ENCODE data around the gene ACOT12.

The ACOT12 gene

GRCh38 chr5:81365541-81365940 is 28.4 kb downstream of the ACOT12 start:
- no peak overlapping the region for H2AFZ ChIP-seq (ENCODE audit: low read length, unreplicated experiment)

GRCh38 chr5:81363093-81363871 is 30.7 kb downstream of the ACOT12 start:
- Histone ChIP-seq H2AFZ (ENCODE audit: low read length, unreplicated experiment) (no peak overlapping the region), H3K79me2 (ENCODE audit: control insufficient read depth, insufficient read depth, low read length, unreplicated experiment) (no peaks in the 10 kb centered on the region), H3K27me3 (ENCODE audit: insufficient read depth, low read length) (no peaks in the 10 kb centered on the region), H3K4me1 (ENCODE audit: control insufficient read depth, insufficient read depth, low read length, unreplicated experiment) (no peaks in the 10 kb centered on the region), H3K4me3 (ENCODE audit: low read depth, low read length) (no peak overlapping the region), H3K27ac (ENCODE audit: low read depth, low read length) (no peak overlapping the region), H3K36me3 (ENCODE audit: insufficient read depth, low read length) (no peaks in the 10 kb centered on the region)

More at GRCh38 chr5:81365541-81365940, 28.4 kb downstream of the ACOT12 start:
- no peaks in the 10 kb centered on the region for H3K4me1 ChIP-seq (ENCODE audit: control insufficient read depth, insufficient read depth, low read length, unreplicated experiment)
- H3K27ac ChIP-seq (ENCODE audit: low read depth, low read length) = no peak overlapping the region
- H3K4me3 ChIP-seq (ENCODE audit: low read depth, low read length) = no peak overlapping the region
- no peaks in the 10 kb centered on the region for H3K27me3 ChIP-seq (ENCODE audit: insufficient read depth, low read length)
- no peaks in the 10 kb centered on the region for H3K79me2 ChIP-seq (ENCODE audit: control insufficient read depth, insufficient read depth, low read length, unreplicated experiment)
- no peaks in the 10 kb centered on the region for H3K36me3 ChIP-seq (ENCODE audit: insufficient read depth, low read length)

- Histone ChIP-seq H3K27ac (ENCODE audit: low read depth, low read length) (no peak overlapping the region), H3K4me1 (ENCODE audit: control insufficient read depth, insufficient read depth, low read length, unreplicated experiment) (no peaks in the 10 kb centered on the region), H3K4me3 (ENCODE audit: low read depth, low read length) (no peak overlapping the region), H3K79me2 (ENCODE audit: control insufficient read depth, insufficient read depth, low read length, unreplicated experiment) (no peaks in the 10 kb centered on the region), H3K27me3 (ENCODE audit: insufficient read depth, low read length) (no peaks in the 10 kb centered on the region), H3K36me3 (ENCODE audit: insufficient read depth, low read length) (no peaks in the 10 kb centered on the region), H2AFZ (ENCODE audit: low read length, unreplicated experiment) (no peak overlapping the region)
These were observed 32.3 kb downstream of the ACOT12 start for GRCh38 chr5:81361600-81361999.

GRCh38 chr5:81360640-81361039 is 33.3 kb downstream of the ACOT12 start:
- H3K4me3 ChIP-seq (ENCODE audit: low read depth, low read length) = no peak overlapping the region

GRCh38 chr5:81359881-81360280 is 34.1 kb downstream of the ACOT12 start:
- Histone ChIP-seq H2AFZ (ENCODE audit: low read length, unreplicated experiment) (no peak overlapping the region), H3K27me3 (ENCODE audit: insufficient read depth, low read length) (no peaks in the 10 kb centered on the region)

More at GRCh38 chr5:81360640-81361039, 33.3 kb downstream of the ACOT12 start:
- no peaks in the 10 kb centered on the region for H3K36me3 ChIP-seq (ENCODE audit: insufficient read depth, low read length)
- no peak overlapping the region for H3K27ac ChIP-seq (ENCODE audit: low read depth, low read length)
- H3K79me2 ChIP-seq (ENCODE audit: control insufficient read depth, insufficient read depth, low read length, unreplicated experiment) = no peaks in the 10 kb centered on the region
- H2AFZ ChIP-seq (ENCODE audit: low read length, unreplicated experiment) = no peak overlapping the region
- no peaks in the 10 kb centered on the region for H3K4me1 ChIP-seq (ENCODE audit: control insufficient read depth, insufficient read depth, low read length, unreplicated experiment)
- H3K27me3 ChIP-seq (ENCODE audit: insufficient read depth, low read length) = no peaks in the 10 kb centered on the region

GRCh38 chr5:81359108-81359507 is 34.8 kb downstream of the ACOT12 start:
- H2AFZ ChIP-seq (ENCODE audit: low read length, unreplicated experiment) = no peak overlapping the region
- H3K36me3 ChIP-seq (ENCODE audit: insufficient read depth, low read length) = no peaks in the 10 kb centered on the region
- no peaks in the 10 kb centered on the region for H3K4me1 ChIP-seq (ENCODE audit: control insufficient read depth, insufficient read depth, low read length, unreplicated experiment)
- no peaks in the 10 kb centered on the region for H3K27me3 ChIP-seq (ENCODE audit: insufficient read depth, low read length)
- H3K27ac ChIP-seq (ENCODE audit: low read depth, low read length) = no peak overlapping the region
- H3K4me3 ChIP-seq (ENCODE audit: low read depth, low read length) = no peak overlapping the region
- no peaks in the 10 kb centered on the region for H3K79me2 ChIP-seq (ENCODE audit: control insufficient read depth, insufficient read depth, low read length, unreplicated experiment)

More at GRCh38 chr5:81359881-81360280, 34.1 kb downstream of the ACOT12 start:
- Histone ChIP-seq H3K4me3 (ENCODE audit: low read depth, low read length) (no peak overlapping the region), H3K36me3 (ENCODE audit: insufficient read depth, low read length) (no peaks in the 10 kb centered on the region), H3K4me1 (ENCODE audit: control insufficient read depth, insufficient read depth, low read length, unreplicated experiment) (no peaks in the 10 kb centered on the region), H3K79me2 (ENCODE audit: control insufficient read depth, insufficient read depth, low read length, unreplicated experiment) (no peaks in the 10 kb centered on the region), H3K27ac (ENCODE audit: low read depth, low read length) (no peak overlapping the region)

- no peaks in the 10 kb centered on the region for H3K79me2 ChIP-seq (ENCODE audit: control insufficient read depth, insufficient read depth, low read length, unreplicated experiment)
These were observed 38.4 kb downstream of the ACOT12 start for GRCh38 chr5:81355291-81356251.

GRCh38 chr5:81354093-81354492 is 39.8 kb downstream of the ACOT12 start:
- no peaks in the 10 kb centered on the region for H3K79me2 ChIP-seq (ENCODE audit: control insufficient read depth, insufficient read depth, low read length, unreplicated experiment)
- no peak overlapping the region for H3K27ac ChIP-seq (ENCODE audit: low read depth, low read length)
- no peaks in the 10 kb centered on the region for H3K27me3 ChIP-seq (ENCODE audit: insufficient read depth, low read length)
- H3K4me3 ChIP-seq (ENCODE audit: low read depth, low read length) = no peak overlapping the region
- no peaks in the 10 kb centered on the region for H3K4me1 ChIP-seq (ENCODE audit: control insufficient read depth, insufficient read depth, low read length, unreplicated experiment)
- H2AFZ ChIP-seq (ENCODE audit: low read length, unreplicated experiment) = no peak overlapping the region
- H3K36me3 ChIP-seq (ENCODE audit: insufficient read depth, low read length) = no peaks in the 10 kb centered on the region

More at GRCh38 chr5:81355291-81356251, 38.4 kb downstream of the ACOT12 start:
- H2AFZ ChIP-seq (ENCODE audit: low read length, unreplicated experiment) = no peak overlapping the region
- H3K27me3 ChIP-seq (ENCODE audit: insufficient read depth, low read length) = no peaks in the 10 kb centered on the region
- no peak overlapping the region for H3K27ac ChIP-seq (ENCODE audit: low read depth, low read length)
- no peak overlapping the region for H3K4me3 ChIP-seq (ENCODE audit: low read depth, low read length)
- no peaks in the 10 kb centered on the region for H3K4me1 ChIP-seq (ENCODE audit: control insufficient read depth, insufficient read depth, low read length, unreplicated experiment)
- no peaks in the 10 kb centered on the region for H3K36me3 ChIP-seq (ENCODE audit: insufficient read depth, low read length)

- no peaks in the 10 kb centered on the region for H3K4me1 ChIP-seq (ENCODE audit: control insufficient read depth, insufficient read depth, low read length, unreplicated experiment)
- H3K4me3 ChIP-seq (ENCODE audit: low read depth, low read length) = no peak overlapping the region
- H3K27me3 ChIP-seq (ENCODE audit: insufficient read depth, low read length) = no peaks in the 10 kb centered on the region
- no peak overlapping the region for H2AFZ ChIP-seq (ENCODE audit: low read length, unreplicated experiment)
- no peaks in the 10 kb centered on the region for H3K79me2 ChIP-seq (ENCODE audit: control insufficient read depth, insufficient read depth, low read length, unreplicated experiment)
- H3K36me3 ChIP-seq (ENCODE audit: insufficient read depth, low read length) = no peaks in the 10 kb centered on the region
- H3K27ac ChIP-seq (ENCODE audit: low read depth, low read length) = no peak overlapping the region
These were observed 40.7 kb downstream of the ACOT12 start for GRCh38 chr5:81353189-81353588.

- H3K36me3 ChIP-seq (ENCODE audit: insufficient read depth, low read length) = no peaks in the 10 kb centered on the region
These were observed 43.4 kb downstream of the ACOT12 start for GRCh38 chr5:81350507-81350906.

More at GRCh38 chr5:81350507-81350906, 43.4 kb downstream of the ACOT12 start:
- H3K27ac ChIP-seq (ENCODE audit: low read depth, low read length) = no peak overlapping the region
- H2AFZ ChIP-seq (ENCODE audit: low read length, unreplicated experiment) = no peak overlapping the region
- H3K4me1 ChIP-seq (ENCODE audit: control insufficient read depth, insufficient read depth, low read length, unreplicated experiment) = no peaks in the 10 kb centered on the region
- H3K79me2 ChIP-seq (ENCODE audit: control insufficient read depth, insufficient read depth, low read length, unreplicated experiment) = no peaks in the 10 kb centered on the region
- H3K4me3 ChIP-seq (ENCODE audit: low read depth, low read length) = no peak overlapping the region
- no peaks in the 10 kb centered on the region for H3K27me3 ChIP-seq (ENCODE audit: insufficient read depth, low read length)
